Measurements from ENCODE around the gene CDH5. TPM values are rescaled to one million over a fixed set of nuclear protein-coding genes. Genes with fewer than 3 reads are reported as not detected.

The CDH5 gene
- total and polyA plus RNA-seq, 2 of the 13 experiments (the other 11 are each of a cell fraction or from before 2014, with no cell fraction given): 0.71 to 1.1 TPM

GRCh38 chr16:66326991-66327513 lies 39.4 kb upstream of the CDH5 start (continued):
- TF ChIP-seq TFAP4 (IDR thresholded peaks at IDR 0.05; ENCODE audit: borderline replicate concordance, low read depth) (peak; percentile 86; the same call in 1 of the 2 replicates), TBL1XR1 (IDR thresholded peaks at IDR 0.05; ENCODE audit: borderline replicate concordance, low read length, partially characterized antibody) (peak; percentile 40), ZNF329 (CRISPR knock-in tag; IDR thresholded peaks at IDR 0.05; ENCODE audit: low read depth) (peak; percentile 78), NR2F6 (IDR thresholded peaks at IDR 0.05) (peak; percentile 37; the same call in 1 of the 2 replicates), NR2F6 (CRISPR knock-in tag; IDR thresholded peaks at IDR 0.05) (peak; percentile 41; the same call in 1 of the 2 replicates), SALL1 (CRISPR knock-in tag; IDR thresholded peaks at IDR 0.05) (peak; percentile 86), RORA (CRISPR knock-in tag; IDR thresholded peaks at IDR 0.05) (no peak), SMAD9 (CRISPR knock-in tag; IDR thresholded peaks at IDR 0.05) (no peak), ZNF331 (CRISPR knock-in tag; IDR thresholded peaks at IDR 0.05) (peak; percentile 66; the same call in 1 of the 2 replicates), NFE2L2 (IDR thresholded peaks at IDR 0.05; ENCODE audit: low read length) (no peak), NR3C1 (CRISPR knock-in tag; IDR thresholded peaks at IDR 0.05) (no peak), ZNF17 (CRISPR knock-in tag; IDR thresholded peaks at IDR 0.05) (no peak), ZKSCAN5 (CRISPR knock-in tag; IDR thresholded peaks at IDR 0.05) (no peak), SNAI1 (CRISPR knock-in tag; IDR thresholded peaks at IDR 0.05; ENCODE audit: borderline replicate concordance) (0 out of 2 replicates have a peak, but pooled peaks have one; percentile 56), NFKBIZ (CRISPR knock-in tag; IDR thresholded peaks at IDR 0.05) (no peak), U2AF1 (optimal IDR thresholded peaks at IDR 0.05; ENCODE audit: low read depth, low read length) (no peak), ESRRA (CRISPR knock-in tag; IDR thresholded peaks at IDR 0.05; ENCODE audit: low read depth) (no peak), ZFYVE20 (CRISPR knock-in tag; IDR thresholded peaks at IDR 0.05; ENCODE audit: borderline replicate concordance, low read depth) (no peak), ZNF740 (CRISPR knock-in tag; IDR thresholded peaks at IDR 0.05) (no peak), MAFK (conservative IDR thresholded peaks at IDR 0.05 in 1 of 2, IDR thresholded peaks at IDR 0.05 in 1 of 2; ENCODE audit: low read length in 2 of 2) (no peak), ZNF672 (CRISPR knock-in tag; IDR thresholded peaks at IDR 0.05) (no peak), ZSCAN22 (CRISPR knock-in tag; IDR thresholded peaks at IDR 0.05) (no peak), ZNF776 (CRISPR knock-in tag; IDR thresholded peaks at IDR 0.05) (peak; percentile 88; the same call in 1 of the 2 replicates), AKAP8 (CRISPR knock-in tag; IDR thresholded peaks at IDR 0.05) (no peak), FOXP1 (IDR thresholded peaks at IDR 0.05) (no peak), FOXP1 (CRISPR knock-in tag; IDR thresholded peaks at IDR 0.05) (peak; percentile 42; the same call in 1 of the 2 replicates), ZNF383 (CRISPR knock-in tag; IDR thresholded peaks at IDR 0.05; ENCODE audit: borderline replicate concordance) (no peak), HNRNPLL (IDR thresholded peaks at IDR 0.05; ENCODE audit: low read depth, low read length, poor library complexity, severe bottlenecking) (peak; percentile 7), ZNF230 (CRISPR knock-in tag; IDR thresholded peaks at IDR 0.05) (no peak), ZNF549 (CRISPR knock-in tag; IDR thresholded peaks at IDR 0.05) (no peak), FOXK1 (CRISPR knock-in tag; IDR thresholded peaks at IDR 0.05; ENCODE audit: borderline replicate concordance, low read depth) (peak; percentile 15; the same call in 1 of the 2 replicates), FOXA1 (IDR thresholded peaks at IDR 0.05) (no peak), FOXA1 (CRISPR knock-in tag; IDR thresholded peaks at IDR 0.05) (peak; percentile 92), KDM3A (CRISPR knock-in tag; IDR thresholded peaks at IDR 0.05; ENCODE audit: low read depth) (peak; percentile 68; the same call in 1 of the 2 replicates), SNAPC5 (CRISPR knock-in tag; IDR thresholded peaks at IDR 0.05; ENCODE audit: borderline replicate concordance) (no peak), ZNF879 (CRISPR knock-in tag; IDR thresholded peaks at IDR 0.05) (no peak)

Measured in HepG2 (cell line).